GM12878 (cell line): Measurements from ENCODE around the gene MAP7. TPM values are rescaled to one million over a fixed set of nuclear protein-coding genes. Genes with fewer than 3 reads are reported as not detected.

ENCODE experiments used
- ATAC-seq: fragments of 200-7000 bp; cut with Tn5 transposase; 3 replicates; pipeline ENCODE4 v1.9.1; 2020; ENCODE audit warnings: mild to moderate bottlenecking, moderate library complexity
- BruUV-seq: library from RNA; stranded (reverse); fragments of 400-500 nt; replicated peaks from 2 replicates; lab custom pipeline; 2021; lab: Mats Ljungman, UMichigan
- CTCF ChIA-PET: fragments of 300-600 bp; sonication (Branson Sonifier 250); formaldehyde crosslinking; extraction: SDS; loops from one replicate; lab custom pipeline; 2021; ENCODE audit warnings: inconsistent platforms; lab: Yijun Ruan, JAX
- POLR2A ChIA-PET: fragments of 350-600 bp; formaldehyde crosslinking; extraction: SDS; loops from one replicate; lab custom pipeline; 2021; ENCODE audit warnings: inconsistent platforms; lab: Charles Lee
- RAD21 ChIA-PET: fragments of 300-600 bp; sonication (Branson Sonifier 250); formaldehyde crosslinking; loops from one replicate; lab custom pipeline; 2023; ENCODE audit warnings: antibody characterized with exemption; ENCODE audit not compliant: unreplicated experiment; lab: Charles Lee
- SMC1A ChIA-PET: fragments of 300-600 bp; sonication (Branson Sonifier 250); formaldehyde crosslinking; loops from one replicate; lab custom pipeline; 2023; ENCODE audit not compliant: unreplicated experiment, uncharacterized antibody; lab: Charles Lee
- DNase-seq: peaks from one replicate; pipeline ENCODE4 v3.0.0-alpha.2; 2011; ENCODE audit warnings: low read depth, low spot score
- FAIRE-seq: peaks from 3 replicates; lab custom pipeline; 2011; peaks lifted over from hg19 to GRCh38; lab: Jason Lieb, UNC
- H2AFZ ChIP-seq: 2 replicates; pipeline ENCODE4 v1.6.0; 2011; ENCODE audit warnings: low read depth, low read length, control low read depth; ENCODE audit not compliant: control insufficient read depth
- H3K27ac ChIP-seq: 2 replicates; pipeline ENCODE4 v1.5.1; 2011; ENCODE audit warnings: control low read depth; ENCODE audit not compliant: control insufficient read depth, insufficient read depth
- H3K27me3 ChIP-seq, 2 experiments: replicated peaks in 1 of 2; 2 replicates each; pipeline versions ENCODE4 v1.6.0 to v1.6.1; 2011; ENCODE audit warnings: low read length in 1 of 2; ENCODE audit not compliant: control insufficient read depth in 2 of 2, insufficient read depth in 2 of 2
- H3K36me3 ChIP-seq, 2 experiments: 2 replicates each; pipeline ENCODE4 v1.5.1; 2011; ENCODE audit warnings: low read length in 1 of 2; ENCODE audit not compliant: control insufficient read depth in 2 of 2, insufficient read depth in 2 of 2
- H3K4me1 ChIP-seq: 2 replicates; pipeline ENCODE4 v1.6.1; 2011; ENCODE audit warnings: mild to moderate bottlenecking, low read length, moderate library complexity, mixed read lengths; ENCODE audit not compliant: control insufficient read depth, insufficient read depth
- H3K4me2 ChIP-seq: 2 replicates; pipeline ENCODE4 v1.6.0; 2011; ENCODE audit warnings: control low read depth; ENCODE audit not compliant: control insufficient read depth, insufficient read depth
- H3K4me3 ChIP-seq: fragments of 200-600 bp; sonication (generic); 2 replicates; pipeline ENCODE4 v1.5.1; 2016
- H3K79me2 ChIP-seq: 2 replicates; pipeline ENCODE4 v1.6.0; 2011; ENCODE audit warnings: low read length; ENCODE audit not compliant: control insufficient read depth, insufficient read depth
- H3K9ac ChIP-seq: 2 replicates; pipeline ENCODE4 v1.8.0; 2011; ENCODE audit warnings: low read length, control low read depth, mixed read lengths; ENCODE audit not compliant: control insufficient read depth, insufficient read depth
- H3K9me3 ChIP-seq: replicated peaks from 3 replicates; pipeline ENCODE4 v1.5.1; 2011; ENCODE audit warnings: mild to moderate bottlenecking, low read length; ENCODE audit not compliant: control insufficient read depth, insufficient read depth
- H4K20me1 ChIP-seq: 2 replicates; pipeline ENCODE4 v1.6.0; 2011; ENCODE audit not compliant: control insufficient read depth, insufficient read depth
- BCL11A ChIP-seq: IDR thresholded peaks from 2 replicates; pipeline ENCODE4 v1.6.1; 2011; ENCODE audit warnings: low read depth, low read length
- FOXM1 ChIP-seq: IDR thresholded peaks from 2 replicates; pipeline ENCODE4 v1.6.1; 2012; ENCODE audit warnings: low read depth, mild to moderate bottlenecking, inconsistent platforms, low read length, moderate library complexity
- HDAC6 ChIP-seq: fragments of 200-600 bp; sonication (generic); IDR thresholded peaks from one replicate; pipeline ENCODE4 v1.8.0; 2017; ENCODE audit warnings: antibody characterized with exemption; ENCODE audit not compliant: unreplicated experiment
- IKZF1 ChIP-seq: fragments of 450-650 bp; conservative IDR thresholded peaks from 2 replicates; pipeline ENCODE4 v1.6.1; 2017; ENCODE audit warnings: antibody characterized with exemption, mild to moderate bottlenecking
- KAT2A ChIP-seq: conservative IDR thresholded peaks from 2 replicates; pipeline ENCODE4 v1.6.1; 2011; ENCODE audit warnings: low read depth, low read length; ENCODE audit not compliant: control insufficient read depth
- MXI1 ChIP-seq: fragments of 150-350 bp; IDR thresholded peaks from 2 replicates; pipeline ENCODE4 v1.6.1; 2011; ENCODE audit warnings: low read depth, mild to moderate bottlenecking, inconsistent platforms, low read length, improper control_type of control experiment
- MYC ChIP-seq: IDR thresholded peaks from 2 replicates; pipeline ENCODE4 v1.6.1; 2011; ENCODE audit warnings: mild to moderate bottlenecking, low read length, moderate library complexity, inconsistent platforms; ENCODE audit not compliant: insufficient read depth, insufficient replicate concordance, insufficient read length, severe bottlenecking
- PAX8 ChIP-seq: fragments of 450-650 bp; IDR thresholded peaks from 2 replicates; pipeline ENCODE4 v1.6.1; 2017; ENCODE audit warnings: mild to moderate bottlenecking, moderate library complexity
- POLR2AphosphoS5 ChIP-seq: IDR thresholded peaks from 2 replicates; pipeline ENCODE4 v1.6.1; 2011; ENCODE audit warnings: mild to moderate bottlenecking, low read length, inconsistent platforms
- RAD21 ChIP-seq: IDR thresholded peaks from 2 replicates; pipeline ENCODE4 v1.6.1; 2011; ENCODE audit warnings: mild to moderate bottlenecking, low read depth, low read length, moderate library complexity; ENCODE audit not compliant: insufficient read depth
- SIN3A ChIP-seq: IDR thresholded peaks from 2 replicates; pipeline ENCODE4 v1.6.1; 2012; ENCODE audit warnings: low read depth, low read length, improper control_type of control experiment
- SKIL ChIP-seq: fragments of 450-650 bp; IDR thresholded peaks from 2 replicates; pipeline ENCODE4 v1.6.1; 2017; ENCODE audit warnings: mild to moderate bottlenecking, low read depth, inconsistent platforms; ENCODE audit not compliant: poor library complexity, severe bottlenecking
- YY1 ChIP-seq: IDR thresholded peaks from 2 replicates; pipeline ENCODE4 v1.6.1; 2011; ENCODE audit warnings: low read depth, mild to moderate bottlenecking, low read length
- WGBS: methylation state at CpG from one replicate; pipeline ENCODE4 v1.1.6; 2016; ENCODE audit warnings: low lambda C conversion rate; ENCODE audit not compliant: insufficient replicate concordance, insufficient coverage; ENCODE audit errors: missing lambda C conversion rate; 5-methylcytosine and 5-hydroxymethylcytosine counted together
- in situ Hi-C: fragments of 300-500 bp; cut with MboI; formaldehyde crosslinking; loops from 9 replicates; pipeline ENCODE4 v1.14.3; 2018; ENCODE audit warnings: mixed read lengths
- intact Hi-C: fragments of 100-400 bp; cut with micrococcal nuclease; formaldehyde crosslinking; loops from one replicate; pipeline ENCODE4 v1.14.2; 2022; ENCODE audit not compliant: unreplicated experiment
- polyA plus RNA-seq, 11 experiments: library from polyadenylated mRNA; depleted of rRNA in 4 of 11; unstranded in 6 of 11; stranded (reverse) in 5 of 11; fragments of >200 nt; fragmentation: Nextera tagmentation in 4 of 11; fragmentation: Illumina TruSeq in 1 of 11; extraction: Ambion mirVana in 4 of 11; extraction: Trizol in 1 of 11; gene quantifications; 1 replicate in 1 of 11; 2 replicates in 10 of 11; pipeline versions ENCODE4 v1.2.1 to v1.2.3, GENCODE V29; 2011 to 2016; ENCODE audit warnings: inconsistent platforms in 2 of 11, missing spikeins in 2 of 11, low read depth in 1 of 11
- total RNA-seq, 4 experiments: library from RNA; depleted of rRNA in 3 of 4; stranded (reverse); fragments of >200 nt in 3 of 4; fragmentation: Illumina TruSeq in 1 of 4; extraction: Trizol in 1 of 4; gene quantifications; 2 replicates each; pipeline versions ENCODE4 v1.2.1 to v1.2.3, GENCODE V29; 2013 to 2021

MAP7 gene
- total and polyA plus RNA-seq, 10 of the 15 experiments (the other 5 are each of a cell fraction or from before 2014, with no cell fraction given), result 0.04 to 0.17 (median 0.08) TPM; not detected in 2

DNA sequence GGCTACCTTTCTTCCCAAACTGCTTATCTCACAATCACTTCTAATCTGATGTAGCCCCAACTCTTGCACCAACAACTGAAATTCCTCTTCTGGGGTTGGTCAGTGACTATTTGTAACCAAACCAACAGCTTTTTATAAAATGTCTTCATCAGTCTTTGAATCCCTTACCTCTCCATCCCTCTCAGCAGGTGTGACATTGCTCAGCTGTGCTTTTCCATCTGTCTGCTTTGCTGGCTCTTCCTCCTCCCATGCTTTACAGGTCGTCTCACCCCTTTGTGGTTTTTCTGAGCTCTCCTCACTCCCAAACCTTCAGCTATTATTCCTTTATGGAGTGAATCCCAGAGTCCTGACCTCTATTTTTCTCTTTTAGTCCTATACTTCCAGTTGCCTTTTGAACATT lies 5.9 kb downstream of the MAP7 start:
- Histone ChIP-seq H3K79me2 (no peaks in the 10 kb centered on the region), H3K4me1 (peaks cover 3% of the 10 kb centered on the region; the same call in 1 of the 2 replicates), H3K36me3 (no peaks in the 10 kb centered on the region), H3K4me3 (no peak overlapping the region)
- in situ Hi-C loops, result no loop called here
- SMC1A ChIA-PET, result interaction anchor here (0.7 to 0.8 kb wide), 2 partner anchors 8 to 11 kb away, joined by 3 to 4 read pairs; no protein-coding TSS in a partner anchor
- RAD21 ChIA-PET, result no interaction called here
- 0% methylated on average over 1 of the region's 1 CpG for WGBS
- DNase-seq (no peak), FAIRE-seq (no peak)
- no TSS peak for BruUV-seq
- no peak for TF ChIP-seq YY1
- TF ChIP-seq KAT2A, result no peak
- TF ChIP-seq SIN3A, result no peak
- TF ChIP-seq MXI1, result no peak
- TF ChIP-seq FOXM1, result no peak
- no peak for TF ChIP-seq SKIL
- no peak for TF ChIP-seq BCL11A
- TF ChIP-seq MYC, result no peak
- TF ChIP-seq POLR2AphosphoS5, result no peak
- no peak for TF ChIP-seq RAD21
- no peak for TF ChIP-seq HDAC6
- no peak for TF ChIP-seq IKZF1
- TF ChIP-seq PAX8, result no peak
- TF ChIP-seq, all 136 proteins: peak for 0
- no peak for ATAC-seq
- CTCF ChIA-PET, result no interaction called here
- Histone ChIP-seq H3K27me3 (peaks cover 0 to 7% of the 10 kb centered on the region in 2 experiments; a peak in 3 of 4 replicates), H3K9ac (no peak overlapping the region), H4K20me1 (no peaks in the 10 kb centered on the region), H3K9me3 (no peaks in the 10 kb centered on the region), H3K4me2 (no peak overlapping the region), H2AFZ (no peak overlapping the region), H3K27ac (no peak overlapping the region)
- POLR2A ChIA-PET, result no interaction called here
- intact Hi-C loops, result loop anchor here (10.0 kb wide), 1 partner anchor 200 kb away; no protein-coding TSS in a partner anchor
